ENCODE data around the gene PTPN13. TPM values are rescaled to one million over a fixed set of nuclear protein-coding genes. Genes with fewer than 3 reads are reported as not detected.

PTPN13 gene
- total RNA-seq, 4 donors from 2014 or later, result 97.3 to 146 (median 125) TPM

GRCh38 chr4:86788826-86789225 is 194.7 kb downstream of the PTPN13 start:
- H3K9me3 ChIP-seq, result no peaks in the 10 kb centered on the region
- peaks cover 54% of the 10 kb centered on the region for H3K36me3 ChIP-seq
- H3K27me3 ChIP-seq, result no peaks in the 10 kb centered on the region
- no peak overlapping the region for H3K27ac ChIP-seq
- TF ChIP-seq CTCF (IDR thresholded peaks at IDR 0.05) (no peak), EP300 (IDR thresholded peaks at IDR 0.05) (no peak), POLR2AphosphoS5 (IDR thresholded peaks at IDR 0.05) (no peak), POLR2A (IDR thresholded peaks at IDR 0.05) (no peak)
- H3K4me3 ChIP-seq, result no peak overlapping the region
- H3K4me1 ChIP-seq, result no peaks in the 10 kb centered on the region
- no peak for DNase-seq (ENCODE audit: low spot score in 2 of 2)
- 93% methylated on average over 2 of the region's 2 CpGs for WGBS

DNA sequence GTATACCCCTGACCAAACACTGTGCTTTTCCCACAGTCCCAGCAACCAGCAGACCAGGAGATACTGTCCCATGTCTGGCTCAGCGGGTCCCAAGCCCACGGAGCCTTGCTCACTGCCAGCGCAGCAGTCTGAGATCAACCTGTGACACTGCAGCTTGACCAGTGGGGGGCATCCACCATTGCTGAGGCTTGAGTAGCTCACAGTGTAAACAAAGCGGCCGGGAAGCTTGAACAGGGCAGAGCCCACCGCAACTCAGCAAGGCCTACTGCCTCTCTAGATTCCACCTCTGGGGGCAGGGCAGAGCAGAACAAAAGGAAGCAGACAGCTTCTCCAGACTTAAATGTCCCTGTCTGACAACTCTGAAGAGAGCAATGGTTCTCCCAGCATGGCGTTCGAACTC is 197.0 kb downstream of the PTPN13 start:
- Histone ChIP-seq H3K27me3 (no peaks in the 10 kb centered on the region), H3K36me3 (peaks cover 43% of the 10 kb centered on the region), H3K9me3 (peaks cover 3% of the 10 kb centered on the region), H3K27ac (no peak overlapping the region), H3K4me1 (no peaks in the 10 kb centered on the region), H3K4me3 (no peak overlapping the region)
- WGBS, result 89% methylated on average over 3 of the region's 8 CpGs
- no peak for DNase-seq (ENCODE audit: low spot score in 2 of 2)
- no peak for TF ChIP-seq CTCF (IDR thresholded peaks at IDR 0.05)

- no peak for TF ChIP-seq POLR2AphosphoS5 (IDR thresholded peaks at IDR 0.05)
- TF ChIP-seq POLR2A (IDR thresholded peaks at IDR 0.05), result no peak
- TF ChIP-seq CTCF (IDR thresholded peaks at IDR 0.05), result no peak
- no peak for TF ChIP-seq EP300 (IDR thresholded peaks at IDR 0.05)
- 82% methylated on average over 3 of the region's 3 CpGs for WGBS
- Histone ChIP-seq H3K9me3 (no peaks in the 10 kb centered on the region), H3K4me1 (no peaks in the 10 kb centered on the region), H3K27me3 (no peaks in the 10 kb centered on the region), H3K27ac (no peak overlapping the region), H3K4me3 (no peak overlapping the region), H3K36me3 (peaks cover 44% of the 10 kb centered on the region)
- no peak for DNase-seq (ENCODE audit: low spot score in 2 of 2)
Observed at GRCh38 chr4:86809809-86810208, 215.7 kb downstream of the PTPN13 start.

GRCh38 chr4:86810847-86811246 is 216.7 kb downstream of the PTPN13 start:
- Histone ChIP-seq H3K27me3 (no peaks in the 10 kb centered on the region), H3K4me3 (no peak overlapping the region), H3K9me3 (peaks cover 4% of the 10 kb centered on the region), H3K4me1 (peaks cover 2% of the 10 kb centered on the region), H3K27ac (no peak overlapping the region), H3K36me3 (peaks cover 53% of the 10 kb centered on the region)
- no peak for DNase-seq (ENCODE audit: low spot score in 2 of 2)
- TF ChIP-seq POLR2A (IDR thresholded peaks at IDR 0.05) (no peak), EP300 (IDR thresholded peaks at IDR 0.05) (no peak), CTCF (IDR thresholded peaks at IDR 0.05) (no peak), POLR2AphosphoS5 (IDR thresholded peaks at IDR 0.05) (no peak)
- WGBS, result 87% methylated on average over 3 of the region's 3 CpGs

- H3K9me3 ChIP-seq, result peaks cover 4% of the 10 kb centered on the region
- H3K36me3 ChIP-seq, result peaks cover 34% of the 10 kb centered on the region
- no peaks in the 10 kb centered on the region for H3K27me3 ChIP-seq
- WGBS, result 85% methylated on average over 1 of the region's 1 CpG
- no peak overlapping the region for H3K4me3 ChIP-seq
- no peak for DNase-seq (ENCODE audit: low spot score in 2 of 2)
- peak overlapping the region; percentile 84 for H3K27ac ChIP-seq
- H3K4me1 ChIP-seq, result peaks cover 20% of the 10 kb centered on the region
- TF ChIP-seq POLR2AphosphoS5 (IDR thresholded peaks at IDR 0.05) (no peak), CTCF (IDR thresholded peaks at IDR 0.05) (no peak), POLR2A (IDR thresholded peaks at IDR 0.05) (no peak), EP300 (IDR thresholded peaks at IDR 0.05) (no peak)
Observed at GRCh38 chr4:86815653-86816052, 221.5 kb downstream of the PTPN13 start.
